ENCODE measurements around the gene MRPL32. TPM values are rescaled to one million over a fixed set of nuclear protein-coding genes. Genes with fewer than 3 reads are reported as not detected.
"Not testable (repeated sequence)": the region's sequence is repeated elsewhere in the genome, so short reads cannot be mapped to it uniquely, and the experiment has no call there.

MRPL32 gene
- total and polyA plus RNA-seq, 2 of the 13 experiments (the other 11 are each of a cell fraction or from before 2014, with no cell fraction given), result 39.0 to 81.2 TPM

GRCh38 chr7:42883950-42884349 is 48.2 kb upstream of the MRPL32 start (continued):
- TF ChIP-seq PCBP1 (IDR thresholded peaks at IDR 0.05; ENCODE audit: borderline replicate concordance, low read depth, low read length) (no peak), ZBTB38 (CRISPR knock-in tag; IDR thresholded peaks at IDR 0.05) (no peak), KLF12 (CRISPR knock-in tag; IDR thresholded peaks at IDR 0.05; ENCODE audit: borderline replicate concordance) (no peak)

GRCh38 chr7:42885183-42885582 is 47.0 kb upstream of the MRPL32 start:
- POLR2A ChIA-PET; H3K9ac ChIP-seq (ENCODE audit: insufficient read depth, low read depth, low read length); H3K79me2 ChIP-seq (ENCODE audit: insufficient read depth, low read length); FAIRE-seq; H3K4me3 ChIP-seq (replicated peaks in 1 of 3; ENCODE audit: insufficient read depth in 1 of 3, low read depth in 2 of 3, low read length in 3 of 3); H3K4me2 ChIP-seq (ENCODE audit: low read depth, low read length); DNase-seq (ENCODE audit: low spot score); BruUV-seq (replicated peaks); in situ Hi-C loops (cut with HindIII; ENCODE audit: extremely low pct_ligation_motif_present, low pct_unique_long_range_greater_than_20kb); CTCF ChIA-PET (ENCODE audit: low intra/inter-chr PET ratio, low total read pairs); H3K27ac ChIP-seq (ENCODE audit: extremely low read length, insufficient read depth, low read length); intact Hi-C loops (cut with micrococcal nuclease; ENCODE audit: unreplicated experiment); H3K9me3 ChIP-seq (ENCODE audit: low read length); H3K36me3 ChIP-seq (replicated peaks in 1 of 2; ENCODE audit: control insufficient read depth in 1 of 2, insufficient read depth in 2 of 2, low read length in 2 of 2); H3K27me3 ChIP-seq (ENCODE audit: control insufficient read depth in 1 of 2, insufficient read depth in 2 of 2, low read length in 2 of 2); H4K20me1 ChIP-seq (ENCODE audit: insufficient read depth, low read length); ATAC-seq; H2AFZ ChIP-seq (ENCODE audit: low read length): not testable (repeated sequence)
- peaks cover 11% of the 10 kb centered on the region for H3K4me1 ChIP-seq (ENCODE audit: insufficient read depth, low read length)
- 89% methylated on average over 8 of the region's 8 CpGs for WGBS (ENCODE audit: low lambda C conversion rate)

GRCh38 chr7:42886129-42886528 is 46.0 kb upstream of the MRPL32 start:
- no peaks in the 10 kb centered on the region for H3K27me3 ChIP-seq (ENCODE audit: control insufficient read depth in 1 of 2, insufficient read depth in 2 of 2, low read length in 2 of 2)
- 75% methylated on average over 2 of the region's 2 CpGs for WGBS (ENCODE audit: low lambda C conversion rate)
- no peak for TF ChIP-seq KAT8 (CRISPR knock-in tag; IDR thresholded peaks at IDR 0.05)
- TF ChIP-seq, protein P1, sequence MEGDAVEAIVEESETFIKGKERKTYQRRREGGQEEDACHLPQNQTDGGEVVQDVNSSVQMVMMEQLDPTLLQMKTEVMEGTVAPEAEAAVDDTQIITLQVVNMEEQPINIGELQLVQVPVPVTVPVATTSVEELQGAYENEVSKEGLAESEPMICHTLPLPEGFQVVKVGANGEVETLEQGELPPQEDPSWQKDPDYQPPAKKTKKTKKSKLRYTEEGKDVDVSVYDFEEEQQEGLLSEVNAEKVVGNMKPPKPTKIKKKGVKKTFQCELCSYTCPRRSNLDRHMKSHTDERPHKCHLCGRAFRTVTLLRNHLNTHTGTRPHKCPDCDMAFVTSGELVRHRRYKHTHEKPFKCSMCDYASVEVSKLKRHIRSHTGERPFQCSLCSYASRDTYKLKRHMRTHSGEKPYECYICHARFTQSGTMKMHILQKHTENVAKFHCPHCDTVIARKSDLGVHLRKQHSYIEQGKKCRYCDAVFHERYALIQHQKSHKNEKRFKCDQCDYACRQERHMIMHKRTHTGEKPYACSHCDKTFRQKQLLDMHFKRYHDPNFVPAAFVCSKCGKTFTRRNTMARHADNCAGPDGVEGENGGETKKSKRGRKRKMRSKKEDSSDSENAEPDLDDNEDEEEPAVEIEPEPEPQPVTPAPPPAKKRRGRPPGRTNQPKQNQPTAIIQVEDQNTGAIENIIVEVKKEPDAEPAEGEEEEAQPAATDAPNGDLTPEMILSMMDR (CRISPR knock-in tag; IDR thresholded peaks at IDR 0.05), result peak; percentile 11; the same call in 1 of the 2 replicates
- no peak for TF ChIP-seq ZNF256 (CRISPR knock-in tag; conservative IDR thresholded peaks at IDR 0.05)
- TF ChIP-seq ZNF431 (CRISPR knock-in tag; IDR thresholded peaks at IDR 0.05; ENCODE audit: borderline replicate concordance, low read depth), result no peak
- no peak for TF ChIP-seq RARA (CRISPR knock-in tag; IDR thresholded peaks at IDR 0.05)
- in situ Hi-C loops (cut with HindIII; ENCODE audit: extremely low pct_ligation_motif_present, low pct_unique_long_range_greater_than_20kb), result no loop called here
- CTCF ChIA-PET (ENCODE audit: low intra/inter-chr PET ratio, low total read pairs), result no interaction called here
- H3K79me2 ChIP-seq (ENCODE audit: insufficient read depth, low read length), result no peaks in the 10 kb centered on the region
- DNase-seq (ENCODE audit: low spot score) (no peak), ATAC-seq (no peak), FAIRE-seq (no peak)
- H4K20me1 ChIP-seq (ENCODE audit: insufficient read depth, low read length), result no peaks in the 10 kb centered on the region
- no peaks in the 10 kb centered on the region for H3K9me3 ChIP-seq (ENCODE audit: low read length)
- no peak overlapping the region for H3K27ac ChIP-seq (ENCODE audit: extremely low read length, insufficient read depth, low read length)
- intact Hi-C loops (cut with micrococcal nuclease; ENCODE audit: unreplicated experiment), result no loop called here
- peaks cover 11% of the 10 kb centered on the region for H3K4me1 ChIP-seq (ENCODE audit: insufficient read depth, low read length)
- POLR2A ChIA-PET, result no interaction called here
- no peak overlapping the region for H3K4me3 ChIP-seq (replicated peaks in 1 of 3; ENCODE audit: insufficient read depth in 1 of 3, low read depth in 2 of 3, low read length in 3 of 3)
- H2AFZ ChIP-seq (ENCODE audit: low read length), result no peak overlapping the region
- no peak overlapping the region for H3K4me2 ChIP-seq (ENCODE audit: low read depth, low read length)
- H3K9ac ChIP-seq (ENCODE audit: insufficient read depth, low read depth, low read length), result no peak overlapping the region
- no TSS peak for BruUV-seq (replicated peaks)
- no peaks in the 10 kb centered on the region for H3K36me3 ChIP-seq (replicated peaks in 1 of 2; ENCODE audit: control insufficient read depth in 1 of 2, insufficient read depth in 2 of 2, low read length in 2 of 2)
